GM19452 (cell line): ENCODE measurements around the gene PPP6R2.

Experiments
- ATAC-seq: cut with Tn5 transposase; IDR thresholded peaks from one replicate; pipeline ENCODE4 v1.9.1; 2021; ENCODE audit not compliant: unreplicated experiment

PPP6R2 gene

GRCh38 chr22:50305923-50306566, 37.1 kb upstream of the PPP6R2 start:
- no peak for ATAC-seq

- ATAC-seq: no peak
Measured at GRCh38 chr22:50306753-50307749, 36.1 kb upstream of the PPP6R2 start, which contains the start of gene PLXNB2. PLXNB2 (minus strand) TSS chr22:50307646; CDS start chr22:50290584, 17,062 bp downstream.

GRCh38 chr22:50307890-50308596, 35.1 kb upstream of the PPP6R2 start:
- ATAC-seq: no peak

- ATAC-seq: no peak
Measured at GRCh38 chr22:50308597-50308935, 34.6 kb upstream of the PPP6R2 start.

- no peak for ATAC-seq
Measured at GRCh38 chr22:50308986-50309600, 34.0 kb upstream of the PPP6R2 start.

DNA sequence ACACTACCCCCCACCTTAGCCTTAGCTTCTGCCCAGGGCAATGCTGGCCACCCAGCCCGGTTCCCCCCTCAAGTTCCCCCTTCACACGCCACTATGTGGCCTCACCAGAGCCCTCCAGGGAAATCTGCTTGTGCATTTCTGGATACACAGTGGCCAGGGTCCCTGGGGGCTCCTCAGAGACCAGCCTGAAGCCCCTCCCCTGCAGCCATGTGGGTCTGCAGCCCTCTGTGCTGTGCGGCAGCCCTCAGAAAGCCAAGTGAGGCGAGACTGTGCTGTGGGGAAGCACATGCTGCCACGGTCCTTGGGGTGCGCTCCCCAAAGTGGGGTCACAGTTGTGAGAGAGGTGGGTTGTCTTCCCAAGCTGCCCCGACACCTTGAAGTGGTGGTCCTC, 33.5 kb upstream of the PPP6R2 start:
- no peak for ATAC-seq

DNA sequence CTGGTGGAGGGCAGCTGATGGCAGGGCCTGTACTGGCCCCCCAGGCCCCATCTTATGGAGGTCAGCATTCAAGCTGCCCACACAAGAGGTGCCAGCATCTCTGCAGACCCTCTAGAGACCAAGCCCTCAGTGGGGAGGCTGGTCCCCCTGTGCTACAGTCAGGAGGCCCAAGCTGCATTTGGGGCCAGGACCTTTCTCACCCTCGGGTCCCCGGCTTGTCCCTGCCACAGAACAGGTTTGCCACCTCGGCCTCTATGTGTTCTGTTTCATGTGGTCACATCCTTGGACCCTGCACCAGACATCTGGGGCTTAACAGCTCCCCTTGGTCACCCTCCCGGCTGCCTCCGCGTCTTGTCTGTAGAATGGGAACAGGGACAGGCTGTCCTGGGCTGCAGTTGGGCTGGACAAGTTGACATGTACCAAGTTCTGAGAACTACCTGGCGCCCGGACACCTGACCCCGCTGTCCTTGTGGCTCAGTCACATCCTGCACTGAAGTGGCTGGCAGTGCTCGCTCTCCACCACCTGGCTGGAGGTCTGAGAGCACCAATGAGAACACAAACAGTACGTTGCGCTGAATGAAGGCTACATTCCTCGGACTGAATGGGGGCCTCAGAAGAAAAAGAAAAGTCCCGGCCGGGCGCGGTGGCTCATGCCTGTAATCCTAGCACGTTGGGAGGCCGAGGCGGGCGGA, 33.0 kb upstream of the PPP6R2 start:
- no peak for ATAC-seq

GRCh38 chr22:50310949-50311444, 32.1 kb upstream of the PPP6R2 start:
- ATAC-seq: no peak

GRCh38 chr22:50311606-50312351, 31.3 kb upstream of the PPP6R2 start:
- no peak for ATAC-seq

GRCh38 chr22:50312371-50312770, 30.8 kb upstream of the PPP6R2 start:
- ATAC-seq: no peak

DNA sequence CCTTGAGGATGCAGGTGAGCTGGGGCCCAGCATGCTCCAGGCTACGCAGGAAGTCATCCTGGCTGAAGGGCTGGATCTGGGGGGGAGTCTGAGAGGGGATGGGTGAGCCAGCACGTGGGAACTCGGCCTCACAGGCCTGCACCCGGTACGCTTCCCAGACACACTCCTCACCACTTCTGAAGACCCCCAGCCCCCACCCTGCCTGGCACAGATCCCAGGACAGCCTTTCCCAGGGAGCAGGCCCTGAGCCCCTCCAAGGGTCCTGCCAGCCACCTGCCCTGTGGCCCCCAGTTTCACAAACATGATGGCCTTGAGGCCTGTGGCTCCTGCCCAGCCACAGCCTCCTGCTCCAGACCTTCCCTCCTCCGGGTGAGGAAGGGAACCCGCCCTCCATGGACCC, 30.1 kb upstream of the PPP6R2 start:
- no peak for ATAC-seq

- ATAC-seq: no peak
Measured at GRCh38 chr22:50313600-50313999, 29.5 kb upstream of the PPP6R2 start.

- no peak for ATAC-seq
Measured at GRCh38 chr22:50314081-50314454, 29.1 kb upstream of the PPP6R2 start.

GRCh38 chr22:50314455-50315288, 28.5 kb upstream of the PPP6R2 start:
- ATAC-seq: peak; percentile 80

DNA sequence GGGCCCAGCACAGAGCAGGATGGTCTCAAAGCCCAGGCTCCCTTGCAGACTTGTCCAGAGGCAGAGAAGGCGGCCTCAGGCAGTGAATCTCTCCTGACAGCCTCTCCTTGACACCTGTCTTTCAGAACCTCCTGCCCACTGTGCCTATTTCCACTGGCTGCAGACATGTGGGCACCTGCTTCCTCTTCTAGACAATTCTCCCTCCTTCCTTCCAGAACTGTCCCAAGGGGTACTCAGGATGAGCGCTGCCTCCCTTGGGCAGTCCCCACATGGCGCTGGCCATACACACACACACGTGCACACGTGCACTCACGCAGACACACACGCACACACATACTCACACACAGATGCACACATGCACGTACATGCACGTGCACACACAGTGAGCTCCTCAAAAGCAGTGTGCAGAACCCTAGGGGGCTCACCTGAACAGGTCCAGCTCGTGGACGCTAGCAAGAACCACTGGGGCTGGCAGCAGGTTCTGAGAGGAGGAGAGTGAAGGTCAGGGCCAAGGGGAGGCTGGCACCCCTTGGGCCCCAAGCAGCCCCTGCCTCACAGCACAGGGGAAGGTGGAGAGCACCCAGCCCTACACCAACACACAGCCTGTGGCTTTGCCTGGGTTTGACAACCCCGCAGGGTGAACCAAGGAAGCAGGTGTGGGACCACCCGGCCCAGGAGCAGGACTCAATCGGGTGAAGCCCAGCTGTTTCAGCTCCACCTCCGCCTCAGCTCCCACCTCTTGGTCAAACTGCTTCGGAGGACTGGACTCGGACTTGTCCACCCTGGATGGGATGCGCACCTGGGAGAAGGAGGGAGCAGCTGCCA, 27.6 kb upstream of the PPP6R2 start:
- no peak for ATAC-seq

- ATAC-seq: no peak
Measured at GRCh38 chr22:50316114-50317065, 26.7 kb upstream of the PPP6R2 start.

DNA sequence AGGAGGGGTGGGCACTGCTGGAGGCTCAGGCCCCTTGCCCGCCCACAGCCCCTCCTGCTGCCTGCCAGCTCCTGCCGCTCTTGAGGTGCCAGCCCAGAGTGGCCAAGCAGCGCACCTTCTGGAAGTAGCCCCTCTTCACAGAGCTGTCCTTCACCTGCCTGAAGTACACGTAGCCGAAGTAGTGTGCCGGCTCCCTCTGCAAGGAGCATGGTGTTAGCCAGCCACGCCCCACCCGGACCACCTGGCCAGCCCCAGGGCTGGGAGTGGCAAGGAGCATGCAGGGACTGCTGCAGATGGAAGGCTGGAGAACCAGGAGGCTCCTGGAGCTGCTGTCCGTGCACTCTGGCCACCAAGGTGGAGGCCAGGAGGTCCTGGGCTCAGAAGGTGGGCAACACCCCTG, 25.9 kb upstream of the PPP6R2 start:
- no peak for ATAC-seq
